DOHH2 (cell line): ENCODE results near the gene SAFB.

Experiments
- H3F3A ChIP-seq: fragments of 200-600 bp; sonication (generic), shearing (Covaris generic); 2 replicates; pipeline ENCODE4 v1.6.0; 2016; ENCODE audit warnings: antibody characterized with exemption, mild to moderate bottlenecking; ENCODE audit not compliant: control insufficient read depth, insufficient read depth
- H3K27ac ChIP-seq: fragments of 200-600 bp; sonication (generic); 2 replicates; pipeline ENCODE4 v1.5.1; 2014; ENCODE audit warnings: low read depth, mild to moderate bottlenecking, low read length, moderate library complexity
- H3K27me3 ChIP-seq: fragments of 200-600 bp; sonication (generic); 2 replicates; pipeline ENCODE4 v1.6.1; 2014; ENCODE audit warnings: mild to moderate bottlenecking, low read length, mixed read lengths; ENCODE audit not compliant: control insufficient read depth
- H3K36me3 ChIP-seq: fragments of 200-600 bp; sonication (generic); 2 replicates; pipeline ENCODE4 v1.6.1; 2014; ENCODE audit warnings: mild to moderate bottlenecking, low read length, moderate library complexity, mixed read lengths; ENCODE audit not compliant: control insufficient read depth
- H3K4me1 ChIP-seq: fragments of 200-600 bp; sonication (generic); 2 replicates; pipeline ENCODE4 v1.6.1; 2014; ENCODE audit warnings: mild to moderate bottlenecking, low read length, mixed read lengths; ENCODE audit not compliant: control insufficient read depth
- H3K4me2 ChIP-seq: fragments of 200-600 bp; sonication (generic); 2 replicates; pipeline ENCODE4 v1.6.0; 2014; ENCODE audit warnings: mild to moderate bottlenecking, low read length, moderate library complexity
- H3K4me3 ChIP-seq: fragments of 200-600 bp; sonication (generic); 2 replicates; pipeline ENCODE4 v1.5.1; 2014; ENCODE audit warnings: mild to moderate bottlenecking, low read length, mixed read lengths
- H3K79me2 ChIP-seq: fragments of 200-600 bp; sonication (generic); 2 replicates; pipeline ENCODE4 v1.6.1; 2014; ENCODE audit warnings: mild to moderate bottlenecking, low read length, mixed read lengths; ENCODE audit not compliant: control insufficient read depth
- H3K9me2 ChIP-seq: fragments of 200-600 bp; sonication (generic); replicated peaks from 2 replicates; pipeline ENCODE4 v1.6.1; 2014; ENCODE audit warnings: mild to moderate bottlenecking, low read length, mixed read lengths; ENCODE audit not compliant: control insufficient read depth
- H3K9me3 ChIP-seq: fragments of 200-600 bp; sonication (generic); 2 replicates; pipeline ENCODE4 v1.6.1; 2014; ENCODE audit warnings: antibody characterized with exemption, low read length, mixed read lengths; ENCODE audit not compliant: control insufficient read depth, insufficient read depth
- H4K20me1 ChIP-seq: fragments of 200-600 bp; sonication (generic); 2 replicates; pipeline ENCODE4 v1.6.0; 2014; ENCODE audit warnings: low read depth, mild to moderate bottlenecking, antibody characterized with exemption, low read length, moderate library complexity; ENCODE audit not compliant: control insufficient read depth, insufficient read depth
- EZH2phosphoT487 ChIP-seq: fragments of 200-600 bp; sonication (generic); IDR thresholded peaks from 2 replicates; pipeline ENCODE4 v1.6.1; 2017; ENCODE audit warnings: borderline replicate concordance, mild to moderate bottlenecking, antibody characterized with exemption, low read length, moderate library complexity, mixed read lengths
- TF ChIP-seq, protein P1 (sequence below): fragments of 200-600 bp; sonication (generic); IDR thresholded peaks from one replicate; pipeline ENCODE4 v1.5.1; 2014; ENCODE audit warnings: antibody characterized with exemption, mild to moderate bottlenecking, low read depth, low read length; ENCODE audit not compliant: poor library complexity, severe bottlenecking

Gene SAFB

DNA sequence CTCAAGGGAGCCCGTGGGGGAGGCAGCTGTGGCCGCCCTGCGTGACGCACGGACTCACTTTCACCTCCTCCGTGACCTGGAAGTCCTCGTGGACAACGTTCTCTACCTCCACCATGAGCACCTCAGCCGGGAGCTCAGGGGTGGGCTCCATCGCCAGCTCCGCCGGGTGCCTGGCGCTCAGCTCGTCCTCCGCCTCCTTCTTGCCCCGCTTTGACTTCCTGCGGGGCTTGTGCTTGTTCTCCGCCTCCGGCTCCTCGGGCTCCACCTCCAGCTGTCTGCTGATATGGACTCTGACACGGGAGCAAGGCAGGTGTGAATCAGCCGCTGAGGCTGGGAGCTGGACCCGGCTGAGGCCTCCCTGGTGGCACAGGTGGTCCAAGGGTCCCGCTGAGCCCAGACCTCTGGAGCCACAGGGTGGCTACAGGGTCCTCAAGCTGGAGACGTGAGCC lies 88.9 kb downstream of the SAFB start:
- Histone ChIP-seq H3F3A (no peaks in the 10 kb centered on the region), H3K79me2 (peaks cover 44% of the 10 kb centered on the region), H3K9me3 (no peaks in the 10 kb centered on the region), H3K4me3 (no peak overlapping the region), H3K27me3 (no peaks in the 10 kb centered on the region), H3K27ac (no peak overlapping the region), H3K9me2 (no peaks in the 10 kb centered on the region), H3K4me1 (no peaks in the 10 kb centered on the region), H3K36me3 (peaks cover 81% of the 10 kb centered on the region), H4K20me1 (no peaks in the 10 kb centered on the region), H3K4me2 (no peak overlapping the region)
- no peak for TF ChIP-seq EZH2phosphoT487
- TF ChIP-seq, protein P1, sequence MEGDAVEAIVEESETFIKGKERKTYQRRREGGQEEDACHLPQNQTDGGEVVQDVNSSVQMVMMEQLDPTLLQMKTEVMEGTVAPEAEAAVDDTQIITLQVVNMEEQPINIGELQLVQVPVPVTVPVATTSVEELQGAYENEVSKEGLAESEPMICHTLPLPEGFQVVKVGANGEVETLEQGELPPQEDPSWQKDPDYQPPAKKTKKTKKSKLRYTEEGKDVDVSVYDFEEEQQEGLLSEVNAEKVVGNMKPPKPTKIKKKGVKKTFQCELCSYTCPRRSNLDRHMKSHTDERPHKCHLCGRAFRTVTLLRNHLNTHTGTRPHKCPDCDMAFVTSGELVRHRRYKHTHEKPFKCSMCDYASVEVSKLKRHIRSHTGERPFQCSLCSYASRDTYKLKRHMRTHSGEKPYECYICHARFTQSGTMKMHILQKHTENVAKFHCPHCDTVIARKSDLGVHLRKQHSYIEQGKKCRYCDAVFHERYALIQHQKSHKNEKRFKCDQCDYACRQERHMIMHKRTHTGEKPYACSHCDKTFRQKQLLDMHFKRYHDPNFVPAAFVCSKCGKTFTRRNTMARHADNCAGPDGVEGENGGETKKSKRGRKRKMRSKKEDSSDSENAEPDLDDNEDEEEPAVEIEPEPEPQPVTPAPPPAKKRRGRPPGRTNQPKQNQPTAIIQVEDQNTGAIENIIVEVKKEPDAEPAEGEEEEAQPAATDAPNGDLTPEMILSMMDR: no peak

DNA sequence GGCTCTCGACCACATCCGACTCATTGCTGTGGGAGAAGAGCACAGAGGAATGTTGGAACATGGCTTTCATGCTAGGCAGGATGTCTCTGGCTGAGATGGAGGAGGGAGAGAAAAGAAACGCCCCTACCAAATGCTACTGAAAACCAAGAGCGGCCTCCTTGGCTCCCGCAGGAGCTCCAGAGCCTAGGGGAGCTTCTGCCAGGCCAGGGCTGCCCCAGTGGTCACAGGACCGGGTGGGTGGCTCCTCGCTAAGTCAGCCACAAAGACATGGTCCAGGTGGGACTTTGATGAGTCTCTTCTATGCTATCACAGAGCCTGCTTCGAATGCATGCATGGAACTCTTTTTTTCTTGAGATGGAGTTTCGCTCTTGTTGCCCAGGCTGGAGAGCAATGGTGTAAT lies 90.3 kb downstream of the SAFB start:
- peaks cover 12% of the 10 kb centered on the region for H3K4me1 ChIP-seq
- H3K9me3 ChIP-seq: no peaks in the 10 kb centered on the region
- H4K20me1 ChIP-seq: peaks cover 9% of the 10 kb centered on the region; the same call in 1 of the 2 replicates
- H3K79me2 ChIP-seq: peaks cover 57% of the 10 kb centered on the region
- H3K27me3 ChIP-seq: no peaks in the 10 kb centered on the region
- H3K9me2 ChIP-seq: no peaks in the 10 kb centered on the region
- peaks cover 80% of the 10 kb centered on the region for H3K36me3 ChIP-seq
- H3K4me3 ChIP-seq: no peak overlapping the region
- no peaks in the 10 kb centered on the region for H3F3A ChIP-seq
- no peak overlapping the region for H3K4me2 ChIP-seq
- no peak overlapping the region for H3K27ac ChIP-seq
- TF ChIP-seq, protein P1: no peak
- no peak for TF ChIP-seq EZH2phosphoT487

DNA sequence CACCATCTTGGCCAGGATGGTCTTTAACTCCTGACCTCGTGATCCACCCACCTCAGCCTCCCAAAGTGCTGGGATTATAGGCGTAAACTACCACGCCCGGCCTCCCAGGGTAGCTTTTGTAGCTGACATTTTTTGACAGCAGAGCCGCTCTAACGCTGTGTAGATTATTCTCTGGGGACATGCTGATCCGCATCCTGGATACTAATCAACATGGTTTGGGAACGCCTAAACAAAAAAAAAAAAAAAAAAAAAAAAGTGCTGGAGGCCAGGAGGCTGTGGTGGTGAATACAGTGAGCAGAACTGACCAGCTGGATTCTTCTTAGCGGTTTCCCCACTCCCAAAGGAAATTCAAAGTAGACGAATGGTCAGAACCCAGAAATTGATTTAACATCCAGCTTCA lies 91.9 kb downstream of the SAFB start:
- Histone ChIP-seq H4K20me1 (peaks cover 9% of the 10 kb centered on the region; the same call in 1 of the 2 replicates), H3K4me2 (no peak overlapping the region), H3K27me3 (no peaks in the 10 kb centered on the region), H3K4me1 (peaks cover 15% of the 10 kb centered on the region), H3K27ac (no peak overlapping the region), H3K4me3 (no peak overlapping the region), H3K9me3 (no peaks in the 10 kb centered on the region), H3K36me3 (peaks cover 84% of the 10 kb centered on the region), H3K79me2 (peaks cover 73% of the 10 kb centered on the region), H3K9me2 (no peaks in the 10 kb centered on the region), H3F3A (no peaks in the 10 kb centered on the region)
- TF ChIP-seq, protein P1: no peak
- no peak for TF ChIP-seq EZH2phosphoT487
